NCI-H2107 (cell line): Measurements from ENCODE around the gene ADH5.
"Not testable (repeated sequence)": the region's sequence is repeated elsewhere in the genome, so short reads cannot be mapped to it uniquely, and the experiment has no call there.

Experiments
- DNase-seq: peaks from one replicate; lab custom pipeline; 2025; lab: John Stamatoyannopoulos, UW

The ADH5 gene

DNA sequence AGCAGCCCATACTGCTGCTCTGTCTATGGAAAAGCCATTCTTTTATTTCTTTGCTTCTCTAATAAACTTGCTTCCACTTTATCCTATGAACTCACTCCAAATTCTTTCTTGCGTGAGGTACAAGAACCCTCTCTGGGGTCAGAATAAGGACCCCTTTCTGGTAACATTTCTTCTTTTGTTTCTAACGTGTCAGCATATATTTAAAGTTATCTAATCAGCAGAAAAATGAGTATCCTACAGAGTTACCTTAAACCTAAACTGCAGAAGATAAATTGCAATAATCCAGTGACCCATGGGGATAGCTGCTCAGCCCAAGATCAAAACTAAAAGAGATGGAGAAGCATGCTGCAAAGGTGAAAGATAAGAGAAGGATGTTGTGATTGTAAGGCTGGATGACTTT is 4.0 kb downstream of the ADH5 start:
- no peak for DNase-seq

DNA sequence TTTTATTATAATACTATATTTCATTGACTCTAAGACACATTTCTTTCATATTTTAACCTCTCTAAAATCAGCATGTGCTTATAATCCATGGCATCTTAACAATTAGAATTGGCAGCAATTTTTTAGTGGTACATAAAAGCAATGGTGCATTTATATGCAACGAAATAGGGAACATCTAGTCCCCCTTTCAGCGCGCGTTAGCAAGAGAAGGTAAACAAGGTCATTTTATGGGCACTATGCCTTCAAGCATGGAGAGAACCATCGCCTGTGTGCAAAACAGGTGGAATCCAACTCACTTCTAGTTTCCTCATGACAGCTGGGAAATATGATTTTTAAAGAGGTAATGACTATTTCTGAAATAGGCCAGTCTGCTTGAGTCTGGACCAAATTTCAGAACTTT is 6.4 kb downstream of the ADH5 start:
- no peak for DNase-seq

DNA sequence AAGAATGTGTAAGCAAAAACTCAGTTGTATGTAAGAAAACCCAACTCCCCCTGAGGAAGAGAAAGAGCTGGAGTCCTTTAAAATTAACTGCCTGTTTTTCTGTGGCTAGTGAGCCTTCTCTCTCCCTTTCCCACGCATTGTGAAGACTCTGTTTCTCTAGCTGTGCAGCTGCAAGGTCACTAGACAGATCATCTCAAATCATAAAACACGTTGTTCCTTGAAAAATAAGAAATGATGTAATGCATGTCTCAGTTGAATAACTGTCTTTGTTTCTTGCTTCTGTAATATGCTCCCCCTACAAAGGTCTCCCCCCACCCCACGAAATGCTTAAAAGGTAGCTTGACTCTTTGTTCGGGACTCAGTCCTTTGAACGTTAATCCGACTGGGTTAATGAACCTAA is 7.7 kb downstream of the ADH5 start:
- DNase-seq = not testable (repeated sequence)

DNA sequence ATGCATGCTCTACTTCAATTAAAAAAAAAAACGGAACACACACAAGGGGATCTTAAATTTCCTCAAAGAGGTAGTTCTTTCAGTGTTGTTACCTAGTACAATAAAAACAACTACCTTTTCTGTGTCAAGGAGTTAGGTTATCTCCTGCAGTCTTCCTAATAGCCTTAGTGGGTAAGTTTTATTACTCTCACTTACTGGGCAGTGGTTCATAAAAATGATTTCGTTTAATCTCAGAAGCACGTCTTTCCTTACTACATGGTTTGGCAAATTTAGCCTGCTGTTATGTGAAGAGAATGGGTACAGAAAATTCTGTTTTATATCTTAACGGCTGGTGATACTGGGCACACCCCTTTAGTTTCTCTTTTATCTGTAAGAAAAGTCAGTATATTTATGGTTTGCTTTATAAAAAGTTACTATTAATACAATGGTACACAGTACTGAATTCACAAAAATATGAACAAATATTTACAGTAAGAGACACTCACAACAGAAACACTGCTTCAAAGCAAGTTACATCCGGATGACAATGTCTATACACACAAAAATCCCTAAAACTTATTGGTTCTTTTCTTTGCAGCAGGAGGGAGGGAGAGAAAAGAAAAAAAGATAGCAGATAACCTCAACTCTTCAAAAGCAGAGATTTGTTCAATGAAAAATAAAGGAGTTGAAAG is 8.8 kb downstream of the ADH5 start:
- no peak for DNase-seq

DNA sequence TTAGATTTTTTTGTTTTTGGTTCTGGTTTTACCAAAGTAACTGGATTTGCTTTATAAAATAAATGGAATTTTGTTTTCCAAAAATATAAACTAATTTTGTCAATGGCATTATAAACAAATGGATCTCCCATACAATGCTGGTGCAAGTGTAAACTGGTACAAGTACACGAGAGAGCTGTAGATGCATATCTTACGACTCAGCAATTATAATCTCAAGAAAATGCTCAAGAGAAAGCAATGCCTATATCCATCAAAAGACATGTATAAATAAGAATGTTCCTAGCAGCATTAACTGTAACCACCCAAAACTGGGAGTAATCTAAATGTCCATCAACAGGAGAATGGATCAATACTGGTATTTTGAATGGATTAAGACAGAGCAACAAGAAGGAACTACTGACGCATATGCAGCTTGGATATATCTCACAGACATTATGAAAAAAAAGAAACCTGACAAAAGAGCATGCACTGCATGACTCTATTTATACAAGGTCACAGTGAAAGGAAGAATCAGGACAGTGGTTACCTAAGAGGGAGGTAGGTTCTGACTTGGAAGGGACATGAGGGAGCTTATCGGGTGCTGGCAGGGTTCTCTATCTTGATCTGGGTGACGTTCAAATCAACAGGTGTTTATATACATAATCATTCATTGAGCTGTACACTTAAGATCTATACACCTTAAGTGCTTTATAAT is 9.5 kb downstream of the ADH5 start:
- DNase-seq = no peak

DNA sequence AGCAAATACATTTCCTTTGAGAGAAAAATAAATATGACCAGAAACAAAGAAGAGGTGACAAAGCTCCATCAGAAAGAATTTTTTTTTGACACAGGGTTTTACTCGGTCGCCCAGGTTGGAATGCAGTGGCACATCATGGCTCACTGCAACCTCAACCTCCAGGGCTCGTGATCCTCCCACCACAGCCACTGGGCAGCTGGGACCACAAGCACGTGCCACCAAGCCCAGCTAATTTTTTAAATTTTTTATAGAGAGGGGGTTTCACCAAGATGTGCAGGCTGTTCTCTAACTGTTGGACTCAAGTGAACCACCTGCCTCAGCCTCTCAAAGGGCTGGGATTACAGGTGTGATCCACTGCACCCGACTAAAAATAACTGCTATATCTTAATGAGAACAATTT is 10.3 kb downstream of the ADH5 start:
- no peak for DNase-seq

DNA sequence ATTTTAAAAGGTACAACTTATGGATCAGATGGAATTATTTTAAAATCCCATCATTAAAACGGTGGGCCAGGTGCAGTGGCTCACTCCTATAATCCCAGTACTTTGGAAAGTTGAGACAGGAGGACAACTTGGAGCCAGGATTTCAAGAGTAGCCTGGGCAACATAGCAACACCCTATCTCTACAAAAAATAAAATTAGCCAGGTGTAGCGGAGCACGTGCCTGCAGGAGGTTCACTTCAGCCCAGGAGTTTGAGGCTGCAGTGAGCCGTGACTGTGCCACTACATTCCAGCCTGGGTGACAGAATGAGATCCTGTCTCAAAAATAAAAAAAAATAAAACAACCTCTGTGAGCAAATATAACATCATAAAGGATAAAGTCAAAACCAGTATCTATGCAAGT is 11.4 kb downstream of the ADH5 start:
- no peak for DNase-seq

DNA sequence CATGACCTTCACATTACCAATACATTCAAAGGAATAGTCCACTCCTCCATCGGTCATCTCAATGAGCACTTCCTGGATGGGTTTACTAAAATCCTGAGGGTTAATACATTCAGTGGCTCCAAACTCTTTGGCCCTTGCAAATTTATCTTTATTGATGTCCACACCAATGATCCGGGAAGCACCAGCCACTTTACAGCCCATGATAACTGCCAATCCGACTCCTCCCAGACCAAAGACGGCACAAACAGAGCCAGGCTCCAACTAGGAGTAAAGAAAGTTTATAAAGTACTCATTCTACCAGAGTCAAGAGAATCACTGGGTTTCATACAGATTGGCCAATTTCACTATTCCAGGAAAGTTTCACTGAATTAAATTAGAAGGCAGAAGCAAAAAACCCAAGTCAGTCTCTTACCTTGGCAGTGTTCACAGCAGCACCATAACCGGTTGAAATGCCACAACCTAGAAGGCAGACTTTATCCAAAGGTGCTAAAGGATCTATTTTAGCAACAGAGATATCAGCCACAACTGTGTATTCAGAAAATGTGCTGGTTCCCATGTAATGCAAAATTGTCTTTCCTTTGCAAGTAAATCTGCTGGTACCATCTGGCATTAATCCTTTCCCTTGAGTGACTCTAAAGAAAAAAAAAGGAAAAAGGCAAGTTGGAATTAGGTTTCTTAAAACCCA is 12.2 kb downstream of the ADH5 start:
- no peak for DNase-seq

DNA sequence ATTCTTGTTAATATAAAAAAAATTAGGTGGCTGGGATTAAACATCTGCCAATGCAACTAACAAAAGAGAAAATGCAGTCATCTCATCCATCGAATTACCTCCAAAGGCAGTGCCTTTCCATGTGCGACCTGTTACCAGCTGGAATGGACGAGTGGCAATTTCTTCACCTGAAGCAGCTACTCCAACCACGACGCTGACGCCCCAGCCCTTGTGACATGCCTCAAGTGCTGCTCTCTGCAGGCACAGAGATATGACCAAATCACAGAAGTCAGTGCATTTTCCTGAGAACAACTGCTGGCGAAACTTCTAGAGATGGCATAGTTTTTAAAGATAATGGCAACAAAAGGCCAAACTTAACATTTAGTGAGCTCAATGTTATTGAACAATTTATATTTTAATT is 13.8 kb downstream of the ADH5 start:
- DNase-seq = no peak

DNA sequence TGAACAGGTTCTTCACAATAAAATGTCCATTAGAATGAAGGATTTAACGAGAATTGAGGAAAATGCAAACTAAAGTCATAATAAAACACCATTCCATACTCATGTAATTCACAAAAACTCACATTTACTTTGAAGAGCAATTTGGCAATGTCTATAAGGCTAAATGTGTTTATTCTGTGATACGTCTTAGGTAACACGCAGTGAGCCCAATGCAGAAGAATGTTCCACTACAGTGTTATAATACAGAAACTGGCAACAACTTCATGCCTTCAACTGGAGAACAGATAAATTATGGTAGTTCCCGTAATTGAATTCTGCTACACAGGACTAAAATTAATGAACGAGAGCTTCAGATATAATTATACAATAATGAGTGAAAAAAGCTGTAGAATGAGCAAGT is 17.4 kb downstream of the ADH5 start:
- DNase-seq = no peak

DNA sequence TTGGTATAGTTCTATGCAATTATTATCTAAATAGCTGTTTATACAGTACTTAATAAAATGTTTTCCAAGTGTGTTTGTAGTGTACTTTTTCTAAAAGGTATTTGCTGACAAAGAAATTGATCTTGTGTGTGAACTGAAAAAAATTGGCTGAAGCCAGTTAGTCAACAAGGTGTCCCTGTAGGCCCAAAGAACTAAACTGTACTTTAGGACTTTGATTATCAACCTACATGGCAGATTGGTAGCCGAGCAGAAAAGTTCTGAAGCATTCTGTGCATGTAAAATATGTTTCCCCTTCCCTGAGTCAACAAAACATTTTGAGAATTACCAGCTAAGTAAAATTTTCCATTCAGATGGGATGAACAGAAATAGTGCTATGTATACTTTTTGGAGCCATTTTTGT is 21.0 kb downstream of the ADH5 start:
- no peak for DNase-seq

DNA sequence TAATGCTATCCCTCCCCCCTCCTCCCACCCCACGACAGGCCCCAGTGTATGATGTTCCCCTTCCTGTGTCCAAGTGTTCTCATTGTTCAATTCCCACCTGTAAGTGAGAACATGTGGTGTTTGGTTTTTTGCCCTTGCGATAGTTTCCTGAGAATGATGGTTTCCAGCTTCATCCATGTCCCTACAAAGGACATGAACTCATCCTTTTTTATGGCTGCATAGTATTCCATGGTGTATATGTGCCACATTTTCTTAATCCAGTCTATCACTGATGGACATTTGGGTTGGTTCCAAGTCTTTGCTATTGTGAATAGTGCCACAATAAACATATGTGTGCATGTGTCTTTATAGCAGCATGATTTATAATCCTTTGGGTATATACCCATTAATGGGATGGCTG is 23.1 kb downstream of the ADH5 start:
- DNase-seq = not testable (repeated sequence)

DNA sequence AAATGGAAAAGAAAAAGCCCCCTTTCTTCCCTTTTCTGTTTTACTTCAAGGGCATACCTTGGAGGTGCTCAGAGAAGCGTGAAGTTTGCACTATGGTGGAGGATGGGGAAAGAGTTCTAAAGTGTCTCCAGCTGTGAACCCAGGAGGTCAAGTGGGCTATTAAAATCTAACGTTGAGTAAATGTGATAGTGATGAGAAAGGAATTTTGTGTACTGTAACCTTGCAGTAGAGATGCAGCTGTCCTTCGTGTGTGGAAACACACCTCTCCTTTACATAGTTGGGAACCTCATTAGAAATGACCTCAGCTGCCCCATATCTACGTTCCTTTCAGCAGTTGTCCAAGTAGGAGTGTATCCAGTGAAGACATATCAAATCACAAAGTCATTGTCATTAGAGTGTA is 26.5 kb downstream of the ADH5 start:
- no peak for DNase-seq

DNA sequence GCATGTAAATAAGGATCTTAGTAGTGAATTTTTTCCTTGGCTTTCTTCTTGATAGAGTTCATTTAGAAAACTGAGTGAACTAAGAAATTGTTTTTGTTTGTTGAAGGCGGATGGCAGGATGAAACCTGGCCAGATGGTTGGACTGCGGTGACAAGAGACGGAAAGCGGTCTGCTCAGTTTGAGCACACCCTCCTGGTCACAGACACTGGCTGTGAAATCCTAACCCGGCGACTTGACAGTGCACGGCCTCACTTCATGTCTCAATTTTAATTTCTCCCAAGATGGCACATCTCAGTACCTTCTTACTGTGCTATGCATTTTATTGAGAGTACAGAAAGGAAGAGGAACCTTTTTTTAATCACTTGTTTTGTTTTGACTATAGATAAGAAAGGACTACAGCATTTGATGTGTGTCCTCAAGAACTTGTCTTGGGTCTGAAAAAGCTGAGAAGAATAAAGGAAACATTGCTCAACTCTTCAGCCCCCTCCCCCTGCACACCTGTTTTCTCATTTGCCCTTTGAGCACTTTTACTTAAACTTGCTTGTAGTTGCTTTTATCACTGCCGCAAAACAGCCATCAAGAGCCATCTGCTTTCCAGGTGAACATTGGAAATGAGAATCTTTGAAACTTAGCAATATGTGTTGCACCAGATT is 27.4 kb downstream of the ADH5 start:
- DNase-seq = no peak

DNA sequence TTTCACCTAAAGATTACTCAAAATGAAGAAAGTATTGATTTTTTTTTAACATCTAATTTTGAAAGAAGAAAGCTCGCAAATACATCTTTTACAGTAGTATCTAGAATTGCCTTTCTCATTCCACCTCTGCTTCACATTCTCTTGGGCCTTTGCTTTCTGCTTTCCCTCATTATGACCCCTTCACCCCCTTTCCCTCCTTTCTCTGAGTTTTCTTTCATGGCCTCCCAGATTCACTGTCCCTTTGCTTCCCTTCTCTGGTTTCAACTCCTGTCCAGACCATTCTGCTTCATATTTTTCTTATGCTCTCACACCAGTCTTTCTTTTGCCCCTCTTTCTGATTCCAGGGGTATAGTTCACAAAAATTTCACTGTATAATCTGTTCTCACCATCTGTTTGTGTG is 29.0 kb downstream of the ADH5 start:
- no peak for DNase-seq

DNA sequence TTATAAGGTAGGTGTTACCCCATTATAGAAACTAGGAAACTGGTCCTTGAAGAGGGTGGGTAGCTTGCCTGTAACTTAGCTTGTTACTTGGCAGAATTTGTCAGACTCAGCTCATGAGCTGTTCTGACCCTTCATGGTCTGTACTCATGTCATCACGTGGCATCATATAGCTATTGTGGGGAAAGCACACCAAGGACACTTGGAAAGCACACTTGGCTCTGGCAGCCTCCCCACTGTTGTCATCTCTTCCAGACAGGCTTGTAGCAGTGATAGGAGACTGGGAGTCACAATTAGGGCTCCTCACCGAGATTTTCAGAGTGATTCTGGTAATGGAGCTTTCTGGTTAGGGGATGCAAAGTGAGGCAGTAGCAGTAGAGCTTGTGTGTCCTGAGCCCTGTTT is 30.4 kb downstream of the ADH5 start:
- no peak for DNase-seq

DNA sequence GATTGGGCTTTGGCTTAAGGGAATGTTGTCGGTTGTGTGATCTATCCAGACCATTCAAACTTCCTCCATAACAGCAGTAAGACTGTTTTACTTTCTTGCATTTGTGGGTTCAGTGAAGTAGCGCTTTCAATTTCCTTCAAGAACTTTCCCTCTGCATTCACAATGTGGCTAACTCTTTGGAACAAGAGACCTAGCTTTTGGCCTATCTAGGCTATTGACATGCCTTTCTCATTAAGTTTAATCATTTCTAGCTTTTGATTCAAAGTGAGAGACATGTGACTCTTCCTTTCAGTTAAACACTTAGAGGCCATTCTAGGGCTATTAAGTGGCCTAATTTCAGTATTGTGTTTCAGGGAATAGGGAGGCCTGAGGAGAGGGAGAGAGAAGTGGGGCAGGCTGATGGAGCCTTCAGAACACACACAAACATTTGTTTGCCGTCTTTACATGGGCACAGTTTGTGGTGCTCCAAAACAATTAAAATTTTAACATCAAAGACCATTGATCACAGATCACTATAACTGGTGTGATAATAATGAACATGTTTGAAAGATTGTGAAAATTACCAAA is 34.1 kb downstream of the ADH5 start:
- DNase-seq = no peak

DNA sequence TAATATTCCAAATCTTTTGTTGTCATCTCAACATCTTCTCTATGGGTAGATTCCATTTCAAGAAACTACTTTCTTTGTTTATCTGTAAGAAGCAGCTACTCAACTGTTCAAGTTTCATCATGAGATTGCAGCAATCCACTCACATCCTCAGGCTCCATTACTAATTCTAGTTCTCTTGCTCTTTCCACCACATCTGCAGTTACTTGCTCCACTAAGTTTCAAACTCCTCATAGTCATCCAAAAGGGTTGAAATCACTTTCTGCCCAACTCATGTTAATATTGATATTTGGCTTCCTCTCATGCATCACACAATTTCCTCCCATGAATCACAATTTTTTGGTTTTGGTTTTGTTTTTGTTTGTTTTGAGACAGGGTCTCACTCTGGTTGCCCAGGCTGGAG is 35.7 kb downstream of the ADH5 start:
- DNase-seq = no peak

DNA sequence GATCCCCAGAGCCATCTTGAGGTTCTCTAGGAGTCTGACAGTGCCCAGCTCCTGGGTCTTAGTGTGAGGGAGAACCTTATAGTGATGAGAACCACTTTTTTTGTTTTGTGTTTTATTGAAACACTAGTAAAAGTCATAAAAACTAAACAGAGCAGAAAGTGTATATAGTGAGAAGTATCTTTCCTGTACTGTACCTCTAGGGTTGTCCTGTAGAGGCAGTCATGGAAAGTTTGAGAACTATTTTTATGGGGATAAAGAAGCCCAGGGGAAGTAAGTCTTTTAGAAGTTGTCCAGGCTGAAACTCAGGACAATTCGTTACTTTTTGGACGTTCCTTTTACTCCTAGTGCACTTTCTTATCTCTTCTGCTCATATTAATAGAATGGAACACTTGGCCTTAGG is 40.9 kb downstream of the ADH5 start:
- DNase-seq = no peak

DNA sequence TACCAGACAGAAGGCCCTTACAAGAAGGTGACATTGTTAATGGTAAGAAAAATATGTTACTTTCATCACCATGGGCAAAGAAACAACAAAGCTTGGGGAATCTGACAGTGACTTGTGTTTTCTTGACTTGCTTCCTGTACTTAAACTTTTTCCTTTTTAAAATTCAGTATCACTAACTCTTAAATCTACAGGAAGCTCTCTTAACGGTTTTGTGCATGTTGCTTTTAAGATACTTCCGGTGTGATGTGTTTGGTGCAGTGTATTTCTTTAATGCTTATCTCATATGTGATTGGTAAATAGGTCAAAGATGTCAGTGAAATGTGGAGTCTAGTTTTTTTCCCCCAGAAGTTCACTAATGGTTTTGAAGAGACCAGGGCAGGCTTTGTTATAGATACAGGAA is 45.2 kb downstream of the ADH5 start:
- DNase-seq = no peak

DNA sequence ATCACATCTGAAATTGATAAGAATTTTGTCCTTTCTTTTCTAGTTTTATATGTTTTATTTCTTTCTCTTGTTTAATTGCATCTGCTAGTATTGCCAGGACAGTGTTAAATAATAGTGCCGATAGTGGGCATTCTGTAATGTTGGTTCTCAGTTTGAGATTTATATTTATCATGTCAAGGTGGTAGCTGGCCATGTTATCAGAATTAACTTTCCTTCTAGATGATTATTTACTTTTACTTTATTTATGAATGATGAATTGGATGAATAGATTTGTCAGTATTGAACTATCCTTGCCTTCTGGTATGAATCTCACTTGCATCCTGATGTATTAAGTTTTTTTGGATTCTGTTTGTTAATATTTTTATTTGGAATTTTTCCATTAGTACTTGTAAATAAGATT is 50.4 kb downstream of the ADH5 start:
- DNase-seq = no peak

DNA sequence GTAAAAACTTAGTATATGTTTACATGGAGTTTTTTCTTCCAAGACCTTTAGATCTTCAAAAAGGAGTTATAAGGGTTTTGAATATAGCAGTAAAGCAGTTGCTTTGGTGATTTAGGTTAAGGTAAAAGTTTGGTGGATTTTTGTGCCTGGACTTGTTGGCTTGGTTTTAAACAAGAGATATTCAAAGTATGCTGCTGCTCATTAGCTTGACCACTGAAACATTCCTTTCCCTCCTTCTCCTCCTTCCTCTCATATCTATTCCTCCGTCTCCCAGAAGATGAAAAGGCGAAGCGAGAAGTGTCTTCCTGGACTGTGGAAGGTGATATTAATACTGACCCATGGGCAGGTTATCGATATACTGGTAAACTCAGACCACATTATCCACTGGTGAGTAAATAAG is 54.6 kb downstream of the ADH5 start:
- no peak for DNase-seq

DNA sequence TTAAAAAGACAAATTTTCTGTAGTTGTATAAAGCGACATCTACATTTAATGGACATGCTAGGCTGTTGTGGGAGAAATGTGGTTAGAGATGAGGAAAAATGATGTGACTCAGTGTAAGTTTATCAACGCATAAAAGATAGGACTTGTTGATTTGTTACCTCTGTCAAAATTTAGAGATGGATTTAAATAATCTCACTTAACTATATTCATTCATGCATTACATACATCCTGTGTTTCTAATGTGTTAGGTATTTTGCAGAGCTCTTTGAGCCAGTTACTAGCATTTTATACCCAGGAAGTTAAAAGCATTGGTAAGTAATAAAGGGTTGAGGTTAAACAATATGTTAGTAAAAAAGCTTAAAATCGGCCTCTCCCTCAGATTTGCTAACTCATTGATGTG is 58.7 kb downstream of the ADH5 start:
- DNase-seq = no peak
